GM21717 (cell line): ENCODE data around the gene WNT7A.

Source experiments
- ATAC-seq: cut with Tn5 transposase; IDR thresholded peaks from one replicate; pipeline ENCODE4 v1.9.1; 2021; ENCODE audit warnings: mild to moderate bottlenecking, moderate library complexity; ENCODE audit not compliant: unreplicated experiment

WNT7A gene

GRCh38 chr3:13849018-13849417 lies 30.9 kb downstream of the WNT7A start:
- ATAC-seq, result no peak

- ATAC-seq, result no peak
Observed at GRCh38 chr3:13846716-13847570, 32.9 kb downstream of the WNT7A start.

- ATAC-seq, result no peak
Observed at GRCh38 chr3:13846238-13846637, 33.6 kb downstream of the WNT7A start.

- no peak for ATAC-seq
Observed at GRCh38 chr3:13845806-13846205, 34.1 kb downstream of the WNT7A start.

GRCh38 chr3:13844911-13845310 lies 35.0 kb downstream of the WNT7A start:
- no peak for ATAC-seq

- ATAC-seq, result no peak
Observed at GRCh38 chr3:13844286-13844685, 35.6 kb downstream of the WNT7A start.

- no peak for ATAC-seq
Observed at GRCh38 chr3:13843351-13843750, 36.5 kb downstream of the WNT7A start.

GRCh38 chr3:13842226-13842625 lies 37.6 kb downstream of the WNT7A start:
- no peak for ATAC-seq

- no peak for ATAC-seq
Observed at GRCh38 chr3:13841826-13842225, 38.0 kb downstream of the WNT7A start.

GRCh38 chr3:13841141-13841540 lies 38.7 kb downstream of the WNT7A start:
- ATAC-seq, result no peak

GRCh38 chr3:13840456-13840855 lies 39.4 kb downstream of the WNT7A start:
- ATAC-seq, result no peak

- no peak for ATAC-seq
Observed at GRCh38 chr3:13839726-13840340, 40.0 kb downstream of the WNT7A start.

- ATAC-seq, result no peak
Observed at GRCh38 chr3:13839253-13839652, 40.6 kb downstream of the WNT7A start.

GRCh38 chr3:13838421-13838820 lies 41.5 kb downstream of the WNT7A start:
- ATAC-seq, result no peak

- ATAC-seq, result no peak
Observed at GRCh38 chr3:13837751-13838150, 42.1 kb downstream of the WNT7A start.

- ATAC-seq, result no peak
Observed at GRCh38 chr3:13836658-13837587, 42.9 kb downstream of the WNT7A start.

- ATAC-seq, result no peak
Observed at GRCh38 chr3:13835246-13835645, 44.6 kb downstream of the WNT7A start.

- ATAC-seq, result no peak
Observed at GRCh38 chr3:13834258-13835035, 45.4 kb downstream of the WNT7A start.

GRCh38 chr3:13833506-13834257 lies 46.2 kb downstream of the WNT7A start:
- ATAC-seq, result no peak

GRCh38 chr3:13832130-13832529 lies 47.7 kb downstream of the WNT7A start:
- ATAC-seq, result no peak
